Measurements from ENCODE around the gene ARAP1.

ARAP1 gene

DNA sequence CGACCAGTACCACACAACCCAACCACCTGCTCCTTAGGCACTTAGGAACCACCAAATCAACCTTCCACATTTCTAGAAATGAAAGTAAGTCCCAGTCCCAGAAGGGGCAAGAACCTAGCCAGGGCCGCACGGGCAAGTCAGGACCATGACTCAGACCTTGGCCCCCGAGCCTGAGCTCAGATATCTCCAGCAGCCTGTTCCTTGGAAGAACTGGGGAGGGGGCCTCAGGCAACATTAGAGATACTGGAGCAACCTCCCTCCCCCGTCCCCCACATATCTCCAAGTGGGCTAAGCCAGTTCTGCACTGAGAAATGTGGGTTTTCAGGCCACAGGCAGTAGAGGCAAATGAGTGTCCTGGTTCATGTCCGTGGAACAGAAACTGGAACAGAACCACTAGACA is 7.7 kb downstream of the ARAP1 start:
- DNase-seq (ENCODE audit: extremely low read depth in 1 of 2, low read depth in 1 of 2) = no peak

DNA sequence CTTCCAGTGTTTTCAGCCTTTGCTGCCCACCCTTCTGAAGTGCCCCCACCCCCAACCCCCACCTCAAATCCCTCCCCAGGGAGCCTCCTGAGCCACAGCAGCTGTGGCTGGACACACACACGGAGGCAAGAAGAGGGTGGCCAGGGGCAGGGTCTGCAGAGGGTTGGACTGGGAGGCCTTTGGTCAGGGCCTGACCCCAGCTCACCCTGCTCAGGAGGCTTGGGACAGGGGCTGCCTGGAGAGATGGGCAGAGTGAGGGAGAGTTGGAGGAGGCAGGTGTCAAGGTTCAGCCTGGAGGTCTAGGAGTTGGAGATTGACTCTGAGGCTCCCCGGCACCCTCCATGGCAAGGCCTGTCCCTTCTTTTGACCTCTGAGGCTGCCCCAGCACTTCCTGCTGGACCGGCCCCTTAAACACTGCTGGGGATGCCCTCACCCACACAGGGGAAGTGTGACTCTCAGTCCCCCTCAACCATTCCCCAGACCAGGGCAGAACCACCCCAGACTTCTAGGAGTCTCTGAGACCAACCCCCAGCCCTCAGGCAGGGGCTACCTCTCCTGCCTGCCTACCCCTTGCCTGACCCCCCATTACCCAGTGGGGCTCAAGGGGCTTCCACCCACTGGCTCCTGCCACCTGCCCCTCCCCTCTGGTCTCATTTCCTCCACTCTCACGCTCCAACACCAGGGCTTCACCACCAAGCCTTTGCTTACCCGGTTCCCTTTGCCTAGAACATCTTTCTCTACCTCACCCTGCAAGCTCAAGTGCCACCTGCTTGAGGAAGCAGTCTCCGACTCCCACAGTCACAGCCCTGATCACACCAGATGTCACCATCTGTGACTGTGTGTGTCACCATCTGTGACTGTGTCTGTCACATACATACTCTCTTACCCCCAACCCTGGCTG is 8.6 kb downstream of the ARAP1 start:
- no peak for DNase-seq (ENCODE audit: extremely low read depth in 1 of 2, low read depth in 1 of 2)

DNA sequence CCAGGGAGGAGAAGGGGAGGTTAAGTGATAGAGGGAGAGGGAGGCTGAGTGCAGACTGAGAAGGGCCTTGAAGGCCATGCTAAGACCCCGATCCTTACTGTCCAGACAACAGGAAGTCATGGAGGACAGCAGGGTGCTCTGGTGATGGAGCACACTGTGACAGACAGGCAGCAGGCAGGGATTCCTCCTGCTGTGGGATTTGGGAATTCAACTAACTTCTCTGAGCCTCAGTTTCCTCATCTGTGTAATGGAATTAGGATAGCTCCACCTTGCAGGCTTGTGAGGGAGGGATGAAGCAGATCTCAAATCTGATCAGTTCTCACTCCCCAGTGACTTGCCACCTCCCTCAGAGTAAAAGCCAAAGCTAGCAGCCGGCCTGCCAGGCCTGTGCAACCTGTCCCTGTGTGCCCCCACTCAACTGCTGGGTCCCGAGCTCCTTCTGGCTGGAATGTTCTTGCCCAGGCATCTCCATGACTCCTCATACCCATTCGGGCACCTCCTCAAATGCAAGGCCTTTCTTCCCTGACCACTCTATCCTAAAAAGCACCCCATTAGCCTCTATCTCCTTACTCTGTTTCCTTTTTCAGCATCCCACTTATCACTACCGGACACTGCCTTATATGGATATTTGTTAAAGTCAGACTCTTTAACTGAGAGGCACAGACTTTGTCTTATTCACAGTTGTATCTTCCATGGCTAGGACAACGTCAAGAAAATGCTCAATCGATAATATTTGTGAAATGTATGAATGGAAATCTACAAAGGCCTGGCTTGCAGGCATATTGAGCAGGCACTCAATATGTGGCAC is 9.5 kb downstream of the ARAP1 start:
- no peak for DNase-seq (ENCODE audit: extremely low read depth in 1 of 2, low read depth in 1 of 2)

DNA sequence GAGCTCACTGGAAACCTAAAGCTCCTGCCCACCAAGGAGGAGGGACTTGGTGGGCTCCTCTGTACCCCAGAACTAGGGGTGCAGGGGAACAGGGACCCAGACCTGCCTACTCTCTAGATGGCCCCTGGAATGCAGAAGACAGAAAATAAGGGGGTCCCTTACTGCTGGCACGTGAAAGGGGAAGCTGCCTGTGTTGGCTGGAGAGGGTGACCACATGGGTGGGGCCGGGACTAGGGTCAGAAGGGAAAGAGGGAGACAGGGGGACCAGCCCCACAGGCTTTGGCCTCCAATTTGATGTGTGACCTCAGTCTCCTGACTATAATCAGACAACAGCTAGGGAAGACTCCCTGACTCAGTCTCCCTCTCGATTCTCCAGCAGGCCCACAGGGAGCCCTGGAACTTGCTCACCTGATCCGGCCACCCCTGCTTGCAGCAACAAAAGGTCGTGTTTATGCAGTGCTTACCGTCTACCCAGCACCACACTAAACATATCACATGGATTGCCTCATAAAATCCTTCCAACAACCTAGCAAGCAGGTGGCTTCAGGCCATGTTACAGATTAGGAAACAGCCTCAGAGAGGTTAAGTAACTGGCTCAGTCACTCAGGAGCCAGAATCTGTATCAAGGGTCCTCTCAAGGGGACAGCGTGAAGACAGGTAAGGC is 10.2 kb downstream of the ARAP1 start:
- no peak for DNase-seq (ENCODE audit: extremely low read depth in 1 of 2, low read depth in 1 of 2)

- DNase-seq (ENCODE audit: extremely low read depth in 1 of 2, low read depth in 1 of 2) = no peak
Observed at GRCh38 chr11:72741429-72741833, 10.8 kb downstream of the ARAP1 start.

- no peak for DNase-seq (ENCODE audit: extremely low read depth in 1 of 2, low read depth in 1 of 2)
Observed at GRCh38 chr11:72740562-72741428, 11.4 kb downstream of the ARAP1 start.

DNA sequence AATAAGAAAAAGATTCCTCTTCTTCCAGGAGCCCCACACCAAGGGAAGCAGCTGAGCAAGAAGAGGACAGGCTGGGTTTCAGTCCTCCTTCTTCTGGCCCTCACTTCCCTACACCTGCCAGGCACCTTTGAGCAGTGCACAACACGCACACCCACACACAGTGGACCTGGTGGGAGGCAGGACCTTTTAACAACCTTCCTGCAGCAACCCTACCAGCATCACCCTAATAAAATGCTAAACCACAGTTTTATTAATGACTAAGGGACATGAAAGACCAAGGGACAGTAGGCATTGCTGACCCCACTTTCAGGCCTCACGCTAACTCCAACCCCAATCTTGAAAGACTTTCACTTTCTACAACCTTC is 12.2 kb downstream of the ARAP1 start:
- no peak for DNase-seq (ENCODE audit: extremely low read depth in 1 of 2, low read depth in 1 of 2)

DNA sequence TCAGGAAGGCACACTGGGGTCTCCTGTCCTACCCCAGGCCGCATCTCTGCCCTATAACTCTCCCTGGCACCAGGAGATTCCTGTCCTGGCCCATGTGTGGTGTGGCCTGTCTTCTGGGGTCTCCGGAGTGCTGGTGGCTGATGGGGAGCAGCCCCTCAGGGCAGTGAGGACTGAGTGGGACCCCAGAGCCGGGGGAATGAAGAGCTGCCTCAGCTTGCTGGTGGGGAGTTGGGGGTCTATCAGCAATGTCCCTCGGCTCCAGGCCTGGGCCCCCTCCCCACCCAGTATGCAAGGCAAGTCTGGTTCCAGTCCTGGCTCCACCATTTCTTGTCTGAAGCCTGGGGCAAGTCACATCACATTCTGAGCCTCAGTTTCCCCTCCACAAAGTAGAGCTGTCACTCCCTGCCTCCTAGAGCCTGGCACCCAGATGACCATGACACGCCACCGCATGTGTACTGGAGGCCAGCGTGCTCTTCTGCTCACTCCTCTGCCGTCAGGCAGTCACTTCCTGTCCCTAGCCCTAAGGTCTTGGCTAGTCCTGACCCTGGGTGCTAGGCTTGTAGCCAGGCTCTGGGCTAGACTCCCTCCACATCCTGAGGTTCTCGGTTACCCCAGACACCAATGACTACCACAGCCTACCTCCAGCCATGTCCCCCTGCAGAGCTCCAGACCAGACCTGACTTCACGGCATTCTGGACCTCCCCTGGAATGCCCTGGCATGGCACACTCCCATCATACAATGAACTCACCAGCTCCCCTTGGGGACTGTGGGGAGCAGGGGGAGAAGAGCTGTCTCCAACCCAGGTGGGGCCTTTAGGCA is 12.8 kb downstream of the ARAP1 start:
- no peak for DNase-seq (ENCODE audit: extremely low read depth in 1 of 2, low read depth in 1 of 2)

DNA sequence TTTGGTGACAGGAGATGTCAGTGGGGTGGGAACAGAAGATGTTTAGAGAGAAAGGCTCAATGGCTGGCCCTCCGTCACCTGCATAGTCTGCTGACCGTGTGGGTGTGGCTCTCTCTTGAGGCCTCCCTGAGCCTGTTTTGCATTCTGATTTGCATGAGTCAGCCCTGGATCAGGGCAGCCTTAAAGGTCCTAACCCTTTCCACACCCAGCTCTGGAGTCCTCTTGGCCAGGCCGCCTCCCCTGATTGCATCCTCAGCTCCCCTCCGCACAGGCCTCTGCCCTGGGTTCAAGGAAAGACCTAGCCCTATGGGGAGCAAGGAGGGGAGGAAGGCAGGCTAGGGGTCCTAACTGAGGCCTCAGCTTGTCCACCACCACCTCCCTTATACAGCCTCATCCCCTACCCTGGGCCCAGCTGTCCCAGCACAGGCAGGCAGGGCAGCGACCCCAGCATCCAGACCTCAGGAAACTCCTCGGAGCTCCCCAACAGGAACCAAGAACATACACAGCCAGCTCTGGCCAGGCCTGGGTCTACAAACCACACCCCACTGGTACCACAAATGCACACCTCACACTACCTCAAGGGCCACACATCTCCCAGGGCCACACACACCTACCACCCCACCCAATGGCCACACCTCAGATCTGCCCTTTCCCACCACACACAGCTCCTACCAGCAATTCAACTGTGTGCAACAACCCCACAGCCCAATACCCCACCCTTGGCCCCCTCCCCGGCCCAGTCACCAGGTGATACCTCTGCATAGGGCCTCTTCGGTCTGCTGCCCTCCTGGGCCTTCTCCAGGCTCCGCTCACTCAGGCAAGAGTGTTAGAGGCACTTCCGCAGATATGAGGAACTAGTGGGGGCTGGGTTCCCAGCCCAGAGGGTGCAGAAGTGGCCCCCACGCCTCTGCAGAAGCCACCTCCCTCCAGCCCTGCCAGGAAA is 13.7 kb downstream of the ARAP1 start:
- DNase-seq (ENCODE audit: extremely low read depth in 1 of 2, low read depth in 1 of 2) = no peak

DNA sequence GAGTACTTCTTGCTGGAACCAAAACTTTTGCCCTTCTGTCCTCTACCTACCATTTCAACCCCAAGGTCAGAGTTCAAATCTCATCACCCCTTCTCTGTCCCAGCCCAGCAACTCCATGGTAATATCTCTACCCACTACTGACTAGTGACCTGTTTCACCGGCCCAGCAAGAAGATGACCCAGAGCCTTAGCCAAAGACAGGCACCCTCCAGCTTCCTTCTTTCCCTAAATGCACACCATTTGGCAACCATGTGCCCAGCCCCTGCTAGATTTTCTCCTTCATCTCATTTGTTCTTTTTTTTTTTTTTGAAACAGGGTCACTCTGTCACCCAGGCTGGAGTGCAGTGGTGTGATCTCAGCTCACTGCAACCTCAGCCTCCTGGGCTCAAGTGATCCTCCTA is 14.9 kb downstream of the ARAP1 start:
- DNase-seq (ENCODE audit: extremely low read depth in 1 of 2, low read depth in 1 of 2) = no peak

- peak; percentile 33 to 64 for DNase-seq (ENCODE audit: extremely low read depth in 1 of 2, low read depth in 1 of 2)
Observed at GRCh38 chr11:72736452-72737069, 15.6 kb downstream of the ARAP1 start.

- no peak for DNase-seq (ENCODE audit: extremely low read depth in 1 of 2, low read depth in 1 of 2)
Observed at GRCh38 chr11:72735495-72736027, 16.6 kb downstream of the ARAP1 start.

DNA sequence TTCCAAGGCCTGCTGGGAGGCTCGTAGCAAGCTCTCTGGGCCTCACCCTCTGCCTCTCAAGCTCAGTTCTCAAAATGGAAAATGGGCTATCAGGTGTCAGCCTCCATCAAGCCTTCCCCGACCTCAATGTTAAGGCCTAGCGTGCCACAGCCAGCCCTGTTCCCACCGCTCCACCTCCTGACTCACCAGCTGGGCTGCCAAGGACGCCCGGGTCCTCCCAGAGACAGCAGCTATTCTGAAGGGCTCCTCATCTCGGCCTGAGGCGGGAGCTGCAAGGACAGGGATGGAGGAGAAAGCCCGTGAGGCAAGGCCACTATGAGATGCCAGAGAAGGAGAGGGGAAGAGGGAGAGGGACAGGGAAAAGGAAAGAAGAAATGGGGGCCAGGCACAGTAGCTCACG is 19.9 kb downstream of the ARAP1 start:
- DNase-seq (ENCODE audit: extremely low read depth in 1 of 2, low read depth in 1 of 2) = no peak

DNA sequence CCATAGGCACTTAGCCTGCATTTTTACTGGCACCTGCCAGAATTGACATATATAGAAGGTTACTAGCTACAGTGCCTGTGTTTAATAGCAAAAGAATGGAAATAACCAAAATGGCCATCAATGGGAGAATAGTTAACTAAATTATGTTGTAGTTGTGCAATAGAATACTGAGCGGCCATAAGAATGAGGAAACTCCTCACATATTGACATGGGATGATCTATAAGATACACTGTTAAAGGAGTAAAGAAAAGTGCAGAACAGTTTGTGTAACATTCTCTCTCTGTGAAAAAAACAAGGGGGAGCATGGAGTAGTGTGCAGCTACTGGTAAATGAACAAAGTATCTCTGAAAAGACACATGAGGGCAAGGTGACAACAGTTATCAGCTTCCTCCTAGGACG is 21.5 kb downstream of the ARAP1 start:
- no peak for DNase-seq (ENCODE audit: extremely low read depth in 1 of 2, low read depth in 1 of 2)

DNA sequence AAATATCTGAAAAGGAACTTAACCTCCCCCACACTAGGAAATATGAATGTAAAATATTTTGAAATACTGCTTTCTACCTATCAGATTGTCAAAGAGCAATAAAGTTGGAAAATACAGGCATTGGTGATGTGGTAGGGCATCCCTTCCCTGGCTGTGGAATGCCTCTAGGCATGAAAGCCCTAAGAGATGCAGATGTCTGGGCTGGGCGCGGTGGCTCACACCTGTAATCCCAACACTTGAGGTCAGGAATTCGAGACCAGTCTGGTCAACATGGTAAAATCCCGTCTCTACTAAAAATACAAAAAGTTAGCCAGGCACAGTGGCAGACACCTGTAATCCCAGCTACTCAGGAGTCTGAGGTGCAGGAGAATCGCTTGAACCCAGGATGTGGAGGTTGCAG is 22.0 kb downstream of the ARAP1 start:
- DNase-seq (ENCODE audit: extremely low read depth in 1 of 2, low read depth in 1 of 2) = no peak

GRCh38 chr11:72727521-72727920 is 24.7 kb downstream of the ARAP1 start:
- DNase-seq (ENCODE audit: extremely low read depth in 1 of 2, low read depth in 1 of 2) = no peak

DNA sequence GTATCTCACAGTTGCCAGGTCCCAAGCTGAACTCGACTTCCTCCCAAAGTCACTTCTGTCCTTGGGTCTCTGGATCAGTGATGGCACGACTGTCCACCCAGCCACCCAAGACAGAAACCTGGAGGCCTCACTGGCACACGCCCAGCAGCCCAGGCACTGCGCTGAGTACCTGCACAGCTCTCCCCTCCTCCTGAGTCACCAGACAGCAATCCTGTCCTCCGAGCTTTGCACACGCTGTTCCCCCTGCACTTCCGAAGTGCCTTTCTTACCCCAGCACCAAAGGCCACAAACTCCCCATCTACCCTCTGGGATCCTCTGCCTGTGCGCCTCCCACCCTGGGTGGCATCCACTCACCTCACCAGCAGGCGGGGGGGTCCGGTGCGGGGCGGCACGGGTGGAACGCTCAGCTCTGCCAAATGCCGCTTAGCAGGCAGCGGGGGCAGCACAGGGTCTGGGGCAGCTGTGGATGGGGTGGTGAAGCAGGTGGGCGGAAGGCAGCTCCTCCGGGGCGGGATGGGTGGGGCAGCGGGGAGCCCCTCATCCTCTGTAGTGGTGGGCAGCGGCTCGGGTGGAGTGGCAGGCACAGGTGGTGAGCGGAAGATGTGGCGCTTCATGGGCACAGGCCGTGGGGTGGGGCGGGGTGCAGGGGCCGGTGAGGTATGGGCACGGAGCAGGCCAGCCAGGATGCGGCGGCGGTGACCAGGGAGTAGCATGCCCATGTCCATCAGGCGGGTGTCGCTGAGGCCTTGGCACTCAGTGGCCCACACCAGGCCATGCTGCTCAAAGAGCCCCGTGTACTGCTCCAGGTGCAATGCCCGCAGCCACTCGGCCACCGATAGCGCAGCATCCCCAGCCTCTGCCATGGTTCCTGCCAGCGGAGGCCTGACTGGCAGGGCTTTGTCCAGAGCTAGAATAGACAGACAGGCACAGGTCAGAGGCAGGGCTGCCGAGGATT is 25.7 kb downstream of the ARAP1 start:
- no peak for DNase-seq (ENCODE audit: extremely low read depth in 1 of 2, low read depth in 1 of 2)
